ENCODE measurements around the gene ECM1.

GRCh38 chr1:150493175-150493574, 14.7 kb upstream of the ECM1 start:
- TF ChIP-seq, protein P1, sequence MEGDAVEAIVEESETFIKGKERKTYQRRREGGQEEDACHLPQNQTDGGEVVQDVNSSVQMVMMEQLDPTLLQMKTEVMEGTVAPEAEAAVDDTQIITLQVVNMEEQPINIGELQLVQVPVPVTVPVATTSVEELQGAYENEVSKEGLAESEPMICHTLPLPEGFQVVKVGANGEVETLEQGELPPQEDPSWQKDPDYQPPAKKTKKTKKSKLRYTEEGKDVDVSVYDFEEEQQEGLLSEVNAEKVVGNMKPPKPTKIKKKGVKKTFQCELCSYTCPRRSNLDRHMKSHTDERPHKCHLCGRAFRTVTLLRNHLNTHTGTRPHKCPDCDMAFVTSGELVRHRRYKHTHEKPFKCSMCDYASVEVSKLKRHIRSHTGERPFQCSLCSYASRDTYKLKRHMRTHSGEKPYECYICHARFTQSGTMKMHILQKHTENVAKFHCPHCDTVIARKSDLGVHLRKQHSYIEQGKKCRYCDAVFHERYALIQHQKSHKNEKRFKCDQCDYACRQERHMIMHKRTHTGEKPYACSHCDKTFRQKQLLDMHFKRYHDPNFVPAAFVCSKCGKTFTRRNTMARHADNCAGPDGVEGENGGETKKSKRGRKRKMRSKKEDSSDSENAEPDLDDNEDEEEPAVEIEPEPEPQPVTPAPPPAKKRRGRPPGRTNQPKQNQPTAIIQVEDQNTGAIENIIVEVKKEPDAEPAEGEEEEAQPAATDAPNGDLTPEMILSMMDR (IDR thresholded peaks at IDR 0.05), result no peak
- TF ChIP-seq POLR2A (IDR thresholded peaks at IDR 0.05), result no peak
